HG02884 (cell line): Measurements from ENCODE around the gene ALG9.
"Not testable (repeated sequence)": the region's sequence is repeated elsewhere in the genome, so short reads cannot be mapped to it uniquely, and the experiment has no call there.

Experiments
- ATAC-seq: cut with Tn5 transposase; IDR thresholded peaks from one replicate; pipeline ENCODE4 v1.9.1; 2021; ENCODE audit warnings: mild to moderate bottlenecking, moderate library complexity; ENCODE audit not compliant: unreplicated experiment

Gene ALG9

GRCh38 chr11:111870886-111871692 lies at the start of gene ALG9:
TSS of gene ALG9 (minus strand) at chr11:111871581. CDS start at chr11:111871482, 99 bp downstream.
- ATAC-seq = peak; percentile 84

GRCh38 chr11:111920908-111921307 lies 49.5 kb upstream of the ALG9 start:
- no peak for ATAC-seq

GRCh38 chr11:111918390-111919256 lies 47.2 kb upstream of the ALG9 start, which contains the start of gene C11orf52:
TSS of gene C11orf52 (plus strand) at chr11:111918913. CDS start at chr11:111918973, 60 bp downstream.
- no peak for ATAC-seq

GRCh38 chr11:111917788-111918187 lies 46.4 kb upstream of the ALG9 start:
- ATAC-seq = no peak

GRCh38 chr11:111917312-111917711 lies 45.9 kb upstream of the ALG9 start:
- no peak for ATAC-seq

- no peak for ATAC-seq
Measured at GRCh38 chr11:111916768-111917167, 45.4 kb upstream of the ALG9 start.

GRCh38 chr11:111913997-111914396 lies 42.6 kb upstream of the ALG9 start:
- no peak for ATAC-seq

- no peak for ATAC-seq
Measured at GRCh38 chr11:111913031-111913861, 41.9 kb upstream of the ALG9 start.

GRCh38 chr11:111912535-111912934 lies 41.2 kb upstream of the ALG9 start, which contains the start of gene HSPB2:
TSS of gene HSPB2 (plus strand) at chr11:111912734. CDS start at chr11:111912830, 96 bp downstream.
- ATAC-seq = no peak

GRCh38 chr11:111911563-111912401 lies 40.4 kb upstream of the ALG9 start, which contains the start of gene CRYAB:
TSS of gene CRYAB (minus strand) at chr11:111911770. CDS start at chr11:111911724, 46 bp downstream.
- ATAC-seq = no peak

GRCh38 chr11:111910676-111911562 lies 39.5 kb upstream of the ALG9 start:
- ATAC-seq = no peak

GRCh38 chr11:111909378-111909777 lies 38.0 kb upstream of the ALG9 start:
- no peak for ATAC-seq

GRCh38 chr11:111908639-111909305 lies 37.4 kb upstream of the ALG9 start:
- no peak for ATAC-seq

GRCh38 chr11:111906680-111907079 lies 35.3 kb upstream of the ALG9 start:
- no peak for ATAC-seq

GRCh38 chr11:111905411-111905810 lies 34.0 kb upstream of the ALG9 start:
- no peak for ATAC-seq

GRCh38 chr11:111886844-111887243 lies 15.5 kb upstream of the ALG9 start:
- ATAC-seq = no peak

- no peak for ATAC-seq
Measured at GRCh38 chr11:111886032-111886431, 14.7 kb upstream of the ALG9 start.

- ATAC-seq = not testable (repeated sequence)
Measured at GRCh38 chr11:111885053-111885452, 13.7 kb upstream of the ALG9 start.
